GM19452 (cell line): ENCODE results near the gene KLF8.
"Not testable (repeated sequence)": the region's sequence is repeated elsewhere in the genome, so short reads cannot be mapped to it uniquely, and the experiment has no call there.

Source experiments
- ATAC-seq: cut with Tn5 transposase; IDR thresholded peaks from one replicate; pipeline ENCODE4 v1.9.1; 2021; ENCODE audit not compliant: unreplicated experiment

Gene KLF8

GRCh38 chrX:56232221-56233082 is at the start of gene KLF8:
Gene KLF8, plus strand, starts transcription at chrX:56232356. Its CDS starts 979 bp downstream, at chrX:56233335.
- ATAC-seq, result peak; percentile 72

GRCh38 chrX:56206945-56207344 is 25.2 kb upstream of the KLF8 start:
- ATAC-seq, result not testable (repeated sequence)

DNA sequence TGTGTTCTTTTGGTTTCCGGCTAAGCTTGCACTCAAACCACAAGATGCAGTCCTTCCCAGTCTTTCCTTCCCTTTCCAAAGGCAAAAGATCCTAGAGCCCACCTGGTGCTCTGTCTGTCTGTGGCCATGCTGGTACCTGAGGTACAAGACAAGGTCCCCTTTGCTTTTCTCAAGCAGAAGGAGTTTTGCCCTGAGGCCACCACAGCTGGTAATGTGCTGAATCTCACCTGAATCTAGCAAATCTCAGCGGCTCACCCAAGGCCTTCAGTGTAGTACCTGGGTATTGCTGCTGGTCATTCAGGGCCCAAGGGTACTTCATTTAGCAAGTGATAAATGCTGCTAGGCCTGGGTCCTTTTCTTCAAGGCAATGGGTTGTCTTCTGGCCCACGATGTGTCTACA is 20.5 kb upstream of the KLF8 start:
- ATAC-seq, result no peak

- no peak for ATAC-seq
Observed at GRCh38 chrX:56216332-56216731, 15.8 kb upstream of the KLF8 start.

DNA sequence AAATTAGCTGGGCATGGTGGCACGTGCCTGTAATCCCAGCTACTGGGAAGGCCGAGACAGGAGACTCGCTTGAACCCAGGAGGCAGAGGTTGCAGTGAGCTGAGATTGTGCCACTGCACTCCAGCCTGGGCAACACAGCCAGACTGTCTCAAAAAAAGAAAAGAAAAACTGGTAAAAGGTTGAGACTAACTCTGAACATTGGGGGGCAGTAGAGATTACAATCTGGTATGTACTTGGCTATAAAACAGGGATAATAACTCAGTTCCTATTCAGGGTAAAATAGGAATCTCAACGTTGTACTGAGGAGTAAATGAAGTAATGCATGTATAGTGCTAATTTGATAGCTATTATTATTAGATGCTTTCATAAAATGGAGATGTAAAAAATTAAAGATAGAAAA is 12.5 kb upstream of the KLF8 start:
- ATAC-seq, result no peak

DNA sequence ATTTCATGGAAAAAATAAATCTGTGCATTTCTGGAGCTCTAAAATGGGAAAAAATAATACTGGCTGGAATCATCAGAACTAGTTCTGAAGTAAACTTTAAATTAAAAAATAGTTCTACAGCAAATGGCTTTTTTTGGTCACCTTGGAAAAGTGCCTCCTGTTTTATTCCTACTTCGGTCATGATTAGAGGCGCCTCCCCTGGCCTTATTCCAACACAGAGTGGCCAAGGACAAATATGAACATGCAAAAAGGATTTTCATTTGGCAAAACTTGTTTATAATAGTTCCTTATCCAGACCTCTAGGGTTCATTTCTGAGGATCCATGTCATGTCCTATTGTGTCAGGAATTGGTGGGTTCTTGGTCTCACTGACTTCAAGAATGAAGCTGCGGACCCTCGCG is 11.1 kb upstream of the KLF8 start:
- no peak for ATAC-seq

- ATAC-seq, result no peak
Observed at GRCh38 chrX:56222473-56223000, 9.6 kb upstream of the KLF8 start.

DNA sequence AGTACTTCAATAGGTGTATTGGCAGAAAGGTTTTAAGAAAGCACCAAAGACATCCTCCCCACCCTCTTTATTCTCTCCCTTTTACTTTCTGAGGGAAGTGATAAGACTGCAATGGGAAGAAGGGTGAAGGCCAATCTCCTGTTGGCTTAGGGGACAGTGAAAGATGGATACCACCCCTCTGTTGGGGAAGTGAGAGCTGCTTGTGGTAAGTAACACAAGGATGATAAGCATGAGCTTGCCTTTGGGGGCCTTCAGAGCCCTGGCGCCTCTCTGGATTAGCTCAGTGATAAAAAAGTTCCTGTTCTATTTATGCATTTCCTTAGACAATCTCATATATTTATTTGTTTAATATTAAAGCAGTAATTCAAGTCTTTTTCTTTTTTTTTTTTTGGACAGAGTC is 5.2 kb upstream of the KLF8 start:
- no peak for ATAC-seq

- ATAC-seq, result no peak
Observed at GRCh38 chrX:56228914-56229313, 3.2 kb upstream of the KLF8 start.

DNA sequence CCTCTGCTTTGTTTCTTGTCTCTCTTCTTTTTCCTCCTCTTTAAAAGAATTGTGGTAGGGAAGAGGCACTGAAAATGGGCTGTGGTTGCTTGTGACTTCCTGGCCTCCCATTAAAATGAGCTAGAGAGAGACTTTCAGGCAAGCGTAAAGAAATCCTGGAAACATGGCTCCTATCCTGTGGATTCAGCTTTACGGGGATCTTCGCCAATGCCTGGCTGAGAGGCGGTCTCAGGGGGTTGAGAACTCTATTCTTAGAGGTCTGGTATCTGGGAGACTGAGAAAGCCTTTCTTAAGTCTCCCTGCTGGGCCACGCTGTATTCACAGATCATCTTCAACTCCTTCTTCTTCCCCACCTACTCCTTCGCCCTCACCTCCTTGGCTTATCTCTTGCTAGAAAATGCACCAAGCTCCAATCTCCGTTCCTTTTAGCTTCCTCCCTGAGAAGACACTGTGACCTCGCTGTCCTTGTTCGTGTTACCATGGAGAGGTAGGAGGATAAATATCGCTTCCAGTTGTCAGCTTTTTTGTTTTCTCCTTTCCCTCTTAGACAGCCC is 542 bp upstream of the KLF8 start:
- ATAC-seq, result no peak

DNA sequence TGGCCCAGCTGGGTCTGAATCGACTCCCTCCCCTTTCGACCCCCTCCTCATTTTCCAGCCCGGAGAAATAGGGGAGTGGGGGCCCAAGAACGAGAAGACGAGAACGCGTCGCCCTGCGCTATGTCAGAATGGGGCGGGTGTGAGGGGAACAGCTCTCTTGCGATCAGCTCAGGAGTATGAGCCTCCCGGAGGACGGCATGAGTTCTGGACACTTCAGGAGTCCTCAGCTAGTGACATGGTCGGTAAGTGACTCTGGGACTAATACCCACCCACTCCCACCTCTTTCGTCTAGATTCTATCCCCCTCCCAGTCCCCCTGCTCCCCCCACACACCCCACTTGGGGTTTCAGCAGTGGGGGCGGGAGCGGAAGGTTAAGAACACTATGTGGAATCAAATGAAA is 944 bp downstream of the KLF8 start:
- no peak for ATAC-seq

- peak; percentile 82 for ATAC-seq
Observed at GRCh38 chrX:56233682-56234081, 1.5 kb downstream of the KLF8 start.

GRCh38 chrX:56248492-56248891 is 16.3 kb downstream of the KLF8 start:
- ATAC-seq, result peak; percentile 74

- no peak for ATAC-seq
Observed at GRCh38 chrX:56253832-56254703, 21.9 kb downstream of the KLF8 start.

DNA sequence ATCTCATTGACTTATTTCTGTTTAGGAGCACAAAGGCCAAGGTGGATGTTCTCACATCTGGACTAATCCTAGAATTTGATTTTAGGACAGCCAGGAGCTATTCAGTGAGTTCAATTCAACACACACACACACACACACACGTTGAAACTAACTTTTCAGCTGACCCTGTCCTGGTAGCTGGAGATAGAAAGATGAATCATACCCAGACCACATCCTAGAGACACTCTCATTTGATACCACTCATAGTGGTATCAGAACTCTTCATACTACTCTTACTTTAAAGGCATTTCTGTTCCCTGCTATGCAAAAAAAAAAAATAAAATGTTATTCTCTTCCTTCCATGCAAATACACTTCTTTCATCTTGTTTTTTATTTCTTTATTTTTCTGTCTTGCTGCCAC is 36.7 kb downstream of the KLF8 start:
- peak; percentile 98 for ATAC-seq

GRCh38 chrX:56278692-56279091 is 46.5 kb downstream of the KLF8 start:
- ATAC-seq, result no peak

DNA sequence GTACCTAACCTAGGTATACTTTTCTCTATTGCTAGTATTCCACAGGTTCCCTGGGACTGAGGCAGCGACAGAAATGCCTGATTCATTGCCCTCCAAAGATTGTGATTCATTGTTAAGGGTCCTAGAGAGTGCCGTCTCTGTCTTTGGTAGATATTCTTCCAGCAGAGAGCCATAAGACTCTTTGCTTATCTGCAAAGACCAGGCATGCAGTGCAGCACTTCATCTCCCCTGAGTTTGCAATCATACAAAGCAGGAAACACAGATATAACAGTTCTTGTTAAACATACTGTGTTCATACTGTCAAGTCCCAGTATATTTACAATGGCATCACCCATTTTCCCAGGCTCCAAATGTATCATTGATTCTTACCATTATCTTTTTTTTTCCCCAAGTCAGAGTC is 47.7 kb downstream of the KLF8 start:
- ATAC-seq, result no peak

GRCh38 chrX:56281789-56282188 is 49.6 kb downstream of the KLF8 start:
- ATAC-seq, result no peak

DNA sequence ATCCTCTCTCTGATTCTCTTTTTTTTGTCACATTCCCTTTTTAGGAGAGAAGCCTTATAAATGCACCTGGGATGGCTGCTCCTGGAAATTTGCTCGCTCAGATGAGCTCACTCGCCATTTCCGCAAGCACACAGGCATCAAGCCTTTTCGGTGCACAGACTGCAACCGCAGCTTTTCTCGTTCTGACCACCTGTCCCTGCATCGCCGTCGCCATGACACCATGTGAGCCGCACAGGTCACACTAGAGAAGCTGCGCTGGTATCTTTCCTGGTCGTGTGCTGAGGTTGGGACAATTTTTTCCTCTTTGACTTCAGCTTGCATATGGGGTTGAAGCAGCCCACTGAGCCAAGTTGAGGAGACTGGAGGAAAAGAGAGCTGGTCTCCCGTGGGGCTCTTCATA is 52.1 kb downstream of the KLF8 start:
- no peak for ATAC-seq

- no peak for ATAC-seq
Observed at GRCh38 chrX:56288608-56289007, 56.5 kb downstream of the KLF8 start.

DNA sequence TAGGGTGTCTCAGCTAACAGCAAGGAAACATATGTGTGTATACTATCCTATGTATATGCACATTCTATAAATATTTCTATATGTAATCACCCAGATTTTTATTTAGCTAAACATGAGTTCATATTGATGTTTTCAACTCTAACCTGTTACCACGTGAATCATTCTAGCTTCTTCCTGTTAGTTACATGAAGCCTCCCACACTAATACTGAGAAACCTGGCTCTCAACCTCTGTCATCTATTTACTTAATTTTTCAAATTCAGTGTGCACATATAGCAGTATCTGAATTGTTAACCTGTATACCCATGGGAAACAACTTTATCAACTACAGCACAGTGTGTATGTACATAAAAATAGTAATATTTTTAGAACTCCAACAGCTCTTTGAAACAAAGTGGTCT is 57.3 kb downstream of the KLF8 start:
- ATAC-seq, result no peak
